Ascending aorta (tissue), 2 donors: ENCODE data around the gene HES6. TPM values are rescaled to one million over a fixed set of nuclear protein-coding genes. Genes with fewer than 3 reads are reported as not detected.
"Not testable (repeated sequence)": the region's sequence is repeated elsewhere in the genome, so short reads cannot be mapped to it uniquely, and the experiment has no call there.

Experiments
- DNase-seq, 2 donors: peaks; one replicate each; pipeline ENCODE4 v3.0.0-alpha.2; 2019; ENCODE audit warnings: low spot score in 2 of 2
- H3K27ac ChIP-seq, 2 donors: fragments of 200-600 bp; sonication (generic); one replicate each; pipeline ENCODE4 v1.5.1; 2016 to 2017; ENCODE audit warnings: mild to moderate bottlenecking in 1 of 2
- H3K27me3 ChIP-seq: fragments of 200-600 bp; sonication (generic); one replicate; pipeline ENCODE4 v1.5.1; 2017
- H3K36me3 ChIP-seq, 2 donors: fragments of 200-600 bp; sonication (generic); one replicate each; pipeline ENCODE4 v1.5.1; 2016
- H3K4me1 ChIP-seq, 2 donors: fragments of 200-600 bp; sonication (generic); one replicate each; pipeline ENCODE4 v1.5.1; 2016 to 2017; ENCODE audit warnings: mild to moderate bottlenecking in 1 of 2
- H3K4me3 ChIP-seq, 2 donors: fragments of 200-600 bp; sonication (generic); one replicate each; pipeline ENCODE4 v1.5.1; 2016 to 2017; ENCODE audit warnings: mild to moderate bottlenecking in 1 of 2
- H3K9me3 ChIP-seq, 2 donors: fragments of 200-600 bp; sonication (generic); one replicate each; pipeline ENCODE4 v1.5.1; 2016
- intact Hi-C: fragments of 100-400 bp; cut with DNase I; formaldehyde crosslinking; loops from one replicate; pipeline ENCODE4 v1.15.1; 2023
- total RNA-seq: library from RNA; depleted of rRNA; stranded (reverse); fragments of >200 nt; gene quantifications from one replicate; pipeline ENCODE4 v1.1.0, GENCODE V29; 2016
- TF ChIP-seq, protein P1 (sequence below), 3 experiments: fragments of 200-600 bp in 2 of 3; fragments of 450-650 bp in 1 of 3; sonication (generic) in 2 of 3; IDR thresholded peaks; one replicate each; pipeline ENCODE4 v1.5.1; 2016 to 2019; ENCODE audit warnings: antibody characterized with exemption in 3 of 3, mild to moderate bottlenecking in 1 of 3, moderate library complexity in 1 of 3

HES6 gene
- total RNA-seq, 1 donor from 2014 or later, result 117 TPM

DNA sequence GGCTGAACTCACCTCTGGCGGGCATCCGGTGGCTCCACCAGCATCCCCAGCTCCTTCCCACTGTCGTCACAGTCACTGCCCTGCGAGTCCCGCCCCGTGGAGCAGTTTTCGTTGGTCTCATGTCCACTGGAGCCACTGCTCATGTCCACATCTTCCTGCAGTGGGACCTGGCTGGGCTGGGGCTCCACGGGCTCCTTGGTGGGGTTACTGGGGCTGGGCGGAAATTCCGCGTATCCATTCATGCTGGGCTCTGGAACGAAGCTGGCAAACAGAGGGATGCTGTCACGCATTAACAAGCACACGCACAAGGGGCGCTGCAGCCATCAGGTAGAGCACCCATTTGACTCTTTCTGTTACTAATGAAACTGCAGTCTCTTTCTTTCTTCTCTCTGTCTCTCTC lies 37.9 kb upstream of the HES6 start:
- intact Hi-C loops, result no loop called here
- DNase-seq, result no peak
- H3K4me3 ChIP-seq, result no peak overlapping the region
- H3K4me1 ChIP-seq, result no peaks in the 10 kb centered on the region
- no peak overlapping the region for H3K27ac ChIP-seq
- H3K27me3 ChIP-seq, result no peaks in the 10 kb centered on the region
- peaks cover 36 to 63% of the 10 kb centered on the region in 2 donors for H3K36me3 ChIP-seq
- H3K9me3 ChIP-seq, result no peaks in the 10 kb centered on the region
- TF ChIP-seq, protein P1, sequence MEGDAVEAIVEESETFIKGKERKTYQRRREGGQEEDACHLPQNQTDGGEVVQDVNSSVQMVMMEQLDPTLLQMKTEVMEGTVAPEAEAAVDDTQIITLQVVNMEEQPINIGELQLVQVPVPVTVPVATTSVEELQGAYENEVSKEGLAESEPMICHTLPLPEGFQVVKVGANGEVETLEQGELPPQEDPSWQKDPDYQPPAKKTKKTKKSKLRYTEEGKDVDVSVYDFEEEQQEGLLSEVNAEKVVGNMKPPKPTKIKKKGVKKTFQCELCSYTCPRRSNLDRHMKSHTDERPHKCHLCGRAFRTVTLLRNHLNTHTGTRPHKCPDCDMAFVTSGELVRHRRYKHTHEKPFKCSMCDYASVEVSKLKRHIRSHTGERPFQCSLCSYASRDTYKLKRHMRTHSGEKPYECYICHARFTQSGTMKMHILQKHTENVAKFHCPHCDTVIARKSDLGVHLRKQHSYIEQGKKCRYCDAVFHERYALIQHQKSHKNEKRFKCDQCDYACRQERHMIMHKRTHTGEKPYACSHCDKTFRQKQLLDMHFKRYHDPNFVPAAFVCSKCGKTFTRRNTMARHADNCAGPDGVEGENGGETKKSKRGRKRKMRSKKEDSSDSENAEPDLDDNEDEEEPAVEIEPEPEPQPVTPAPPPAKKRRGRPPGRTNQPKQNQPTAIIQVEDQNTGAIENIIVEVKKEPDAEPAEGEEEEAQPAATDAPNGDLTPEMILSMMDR (IDR thresholded peaks at IDR 0.05), result no peak

DNA sequence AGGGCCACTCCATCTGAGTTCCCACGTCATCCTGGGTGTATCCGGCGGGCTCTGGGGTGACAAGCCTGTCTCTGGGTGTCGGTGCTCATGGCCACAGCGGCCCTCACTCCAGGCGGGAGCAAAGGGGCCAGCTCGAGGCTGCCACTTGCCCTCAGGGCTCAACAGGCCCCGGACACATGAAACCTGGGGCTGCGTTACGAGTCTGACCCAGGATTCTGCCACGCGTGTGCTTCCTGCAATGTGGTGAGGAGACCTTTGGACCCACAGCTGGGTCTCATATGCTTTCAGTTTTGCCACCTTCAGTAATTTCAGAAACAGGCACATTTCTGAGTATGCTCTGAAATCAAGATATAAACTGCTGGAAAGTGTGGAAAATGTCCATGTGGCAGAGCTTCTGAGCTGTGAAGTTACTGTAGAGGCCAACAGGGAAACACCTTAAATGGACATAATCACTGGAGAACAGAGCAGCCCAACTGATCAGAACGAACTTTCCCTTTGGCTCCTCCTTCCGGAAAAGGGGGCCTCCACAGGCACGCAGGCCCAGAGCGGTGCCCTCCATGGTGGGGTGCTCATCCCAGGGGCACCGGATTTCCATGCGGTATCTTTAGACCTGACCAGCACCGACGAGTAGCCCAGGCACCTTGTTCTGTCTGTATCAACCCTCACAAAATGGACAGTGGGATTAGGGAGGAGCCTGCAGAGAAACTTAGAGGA lies 34.5 kb upstream of the HES6 start:
- no peaks in the 10 kb centered on the region for H3K4me1 ChIP-seq
- H3K9me3 ChIP-seq, result no peaks in the 10 kb centered on the region
- no peaks in the 10 kb centered on the region for H3K27me3 ChIP-seq
- TF ChIP-seq, protein P1 (IDR thresholded peaks at IDR 0.05), result no peak
- peaks cover 57 to 93% of the 10 kb centered on the region in 2 donors for H3K36me3 ChIP-seq
- no peak overlapping the region for H3K4me3 ChIP-seq
- no peak for DNase-seq
- no peak overlapping the region for H3K27ac ChIP-seq
- intact Hi-C loops, result no loop called here

- H3K4me3 ChIP-seq, DNase-seq, H3K9me3 ChIP-seq, intact Hi-C loops, H3K27ac ChIP-seq, H3K4me1 ChIP-seq, H3K27me3 ChIP-seq: not testable (repeated sequence)
- peaks cover 62 to 94% of the 10 kb centered on the region in 2 donors for H3K36me3 ChIP-seq
These were observed 33.6 kb upstream of the HES6 start for GRCh38 chr2:238273433-238273832.

DNA sequence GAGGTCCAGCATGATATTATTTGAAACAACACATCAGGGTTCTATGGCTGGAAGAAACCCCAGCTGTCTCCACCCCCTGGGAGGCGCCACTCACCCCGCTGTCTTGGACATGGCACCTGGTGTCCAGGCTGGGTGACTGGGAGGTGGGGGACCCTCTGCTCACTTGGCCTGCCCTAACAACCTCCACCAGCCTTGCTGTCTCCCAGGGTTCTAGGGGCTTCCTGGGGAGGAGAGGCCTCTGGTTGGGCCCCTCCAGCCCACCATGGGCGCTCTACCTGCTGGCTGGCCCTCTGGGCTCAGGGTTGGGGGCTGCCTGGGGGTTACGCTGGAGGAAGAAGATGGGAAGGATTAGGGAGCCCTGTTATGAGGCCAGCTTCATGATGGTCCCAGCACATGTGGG lies 32.3 kb upstream of the HES6 start:
- DNase-seq, result no peak
- H3K36me3 ChIP-seq, result peaks cover 69 to 98% of the 10 kb centered on the region in 2 donors

GRCh38 chr2:238271686-238272085 lies 31.8 kb upstream of the HES6 start:
- DNase-seq, H3K4me1 ChIP-seq, H3K4me3 ChIP-seq, H3K27ac ChIP-seq, H3K27me3 ChIP-seq, intact Hi-C loops, H3K9me3 ChIP-seq: not testable (repeated sequence)
- peaks cover 69 to 98% of the 10 kb centered on the region in 2 donors for H3K36me3 ChIP-seq

More for the DNA sequence above, 32.3 kb upstream of the HES6 start:
- intact Hi-C loops, result no loop called here
- no peaks in the 10 kb centered on the region for H3K9me3 ChIP-seq
- no peaks in the 10 kb centered on the region for H3K27me3 ChIP-seq
- no peak overlapping the region for H3K27ac ChIP-seq
- H3K4me3 ChIP-seq, result no peak overlapping the region
- no peaks in the 10 kb centered on the region for H3K4me1 ChIP-seq
- TF ChIP-seq, protein P1 (IDR thresholded peaks at IDR 0.05), result no peak

DNA sequence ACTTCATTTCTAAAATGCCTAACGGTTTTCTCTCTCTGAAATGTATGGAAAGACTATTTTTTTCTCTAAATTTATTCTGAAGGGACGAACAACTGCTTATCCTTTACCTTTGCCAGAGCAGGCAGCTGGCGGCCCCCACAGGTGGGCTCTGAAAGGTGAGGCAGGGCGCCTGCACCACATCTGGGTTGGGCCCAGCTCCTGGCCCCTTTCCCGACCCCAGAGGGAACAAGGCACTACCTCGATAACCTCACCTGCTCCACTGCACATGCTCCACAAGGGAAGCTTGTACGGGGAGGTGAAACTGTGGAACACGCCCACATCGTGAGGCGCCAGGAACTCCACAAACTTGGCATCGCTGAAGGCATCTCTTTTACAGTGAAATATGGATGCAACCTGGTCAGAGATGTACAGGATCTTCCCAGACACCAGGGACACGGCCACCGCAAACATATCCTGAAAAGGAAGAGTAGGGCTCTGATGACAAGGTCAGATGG lies 31.3 kb upstream of the HES6 start:
- no peaks in the 10 kb centered on the region for H3K27me3 ChIP-seq
- DNase-seq, result no peak
- intact Hi-C loops, result no loop called here
- peaks cover 69 to 97% of the 10 kb centered on the region in 2 donors for H3K36me3 ChIP-seq
- no peaks in the 10 kb centered on the region for H3K9me3 ChIP-seq
- no peak overlapping the region for H3K27ac ChIP-seq
- TF ChIP-seq, protein P1 (IDR thresholded peaks at IDR 0.05), result no peak
- no peaks in the 10 kb centered on the region for H3K4me1 ChIP-seq
- H3K4me3 ChIP-seq, result no peak overlapping the region
